Fibroblast of lung (primary cell): ENCODE measurements around the gene DRD1.

Experiments used
- CTCF ChIP-seq, 2 donors: IDR thresholded peaks in 1 of 2; conservative IDR thresholded peaks in 1 of 2; 1 replicate in 1 of 2; 2 replicates in 1 of 2; pipeline ENCODE4 v1.5.1; 2011 to 2012; ENCODE audit warnings: low read length in 2 of 2, control low read depth in 1 of 2, inconsistent platforms in 1 of 2, low read depth in 1 of 2, mild to moderate bottlenecking in 1 of 2
- EZH2 ChIP-seq: IDR thresholded peaks from 2 replicates; pipeline ENCODE4 v1.5.1; 2012; ENCODE audit warnings: low read length, control low read depth, mild to moderate bottlenecking; ENCODE audit errors: missing control alignments

- TF ChIP-seq CTCF (conservative IDR thresholded peaks at IDR 0.05 in 1 of 2, IDR thresholded peaks at IDR 0.05 in 1 of 2; ENCODE audit: low read depth in 1 of 2, low read length in 2 of 2) (no peak), EZH2 (no peak)
Observed at GRCh38 chr5:175472378-175472777, 28.4 kb upstream of the DRD1 start.
